HG02885 (cell line): ENCODE measurements around the gene MEI1.

Experiments used
- ATAC-seq: cut with Tn5 transposase; IDR thresholded peaks from one replicate; pipeline ENCODE4 v1.9.1; 2021; ENCODE audit warnings: mild to moderate bottlenecking; ENCODE audit not compliant: unreplicated experiment, poor library complexity

Gene MEI1

GRCh38 chr22:41777749-41778425, 78.6 kb downstream of the MEI1 start:
- no peak for ATAC-seq

GRCh38 chr22:41779929-41780505, 80.7 kb downstream of the MEI1 start:
- no peak for ATAC-seq

- peak; percentile 95 for ATAC-seq
Observed at GRCh38 chr22:41780746-41781505, 81.6 kb downstream of the MEI1 start.

- peak; percentile 12 for ATAC-seq
Observed at GRCh38 chr22:41781507-41781906, 82.2 kb downstream of the MEI1 start.

GRCh38 chr22:41782316-41782715, 83.0 kb downstream of the MEI1 start:
- ATAC-seq = no peak

GRCh38 chr22:41782751-41783150, 83.4 kb downstream of the MEI1 start:
- no peak for ATAC-seq

GRCh38 chr22:41787331-41787730, 88.0 kb downstream of the MEI1 start:
- ATAC-seq = no peak

GRCh38 chr22:41793871-41794270, 94.6 kb downstream of the MEI1 start:
- ATAC-seq = no peak

GRCh38 chr22:41798736-41799135, 99.4 kb downstream of the MEI1 start:
- ATAC-seq = no peak

- peak; percentile 27 for ATAC-seq
Observed at GRCh38 chr22:41799486-41800347, 100.4 kb downstream of the MEI1 start.

- peak; percentile 97 for ATAC-seq
Observed at GRCh38 chr22:41800348-41801146, 101.2 kb downstream of the MEI1 start, which contains the start of gene CCDC134. Gene CCDC134, plus strand, starts transcription at chr22:41800679. Its CDS starts 8,212 bp downstream, at chr22:41808891.

GRCh38 chr22:41801147-41801819, 102.0 kb downstream of the MEI1 start:
- no peak for ATAC-seq

GRCh38 chr22:41801886-41802285, 102.6 kb downstream of the MEI1 start:
- ATAC-seq = no peak

GRCh38 chr22:41805639-41806038, 106.3 kb downstream of the MEI1 start:
- ATAC-seq = no peak

GRCh38 chr22:41808400-41808799, 109.1 kb downstream of the MEI1 start:
- no peak for ATAC-seq

- no peak for ATAC-seq
Observed at GRCh38 chr22:41810022-41810421, 110.7 kb downstream of the MEI1 start.

- ATAC-seq = no peak
Observed at GRCh38 chr22:41812805-41813545, 113.7 kb downstream of the MEI1 start.

GRCh38 chr22:41813726-41814410, 114.6 kb downstream of the MEI1 start:
- ATAC-seq = no peak
